ENCODE results near the gene FAM222A. TPM values are rescaled to one million over a fixed set of nuclear protein-coding genes. Genes with fewer than 3 reads are reported as not detected.

FAM222A gene
- total and polyA plus RNA-seq, 2 of the 8 experiments (the other 6 are each of a cell fraction or from before 2014, with no cell fraction given), result 0.94 to 1.1 TPM

DNA sequence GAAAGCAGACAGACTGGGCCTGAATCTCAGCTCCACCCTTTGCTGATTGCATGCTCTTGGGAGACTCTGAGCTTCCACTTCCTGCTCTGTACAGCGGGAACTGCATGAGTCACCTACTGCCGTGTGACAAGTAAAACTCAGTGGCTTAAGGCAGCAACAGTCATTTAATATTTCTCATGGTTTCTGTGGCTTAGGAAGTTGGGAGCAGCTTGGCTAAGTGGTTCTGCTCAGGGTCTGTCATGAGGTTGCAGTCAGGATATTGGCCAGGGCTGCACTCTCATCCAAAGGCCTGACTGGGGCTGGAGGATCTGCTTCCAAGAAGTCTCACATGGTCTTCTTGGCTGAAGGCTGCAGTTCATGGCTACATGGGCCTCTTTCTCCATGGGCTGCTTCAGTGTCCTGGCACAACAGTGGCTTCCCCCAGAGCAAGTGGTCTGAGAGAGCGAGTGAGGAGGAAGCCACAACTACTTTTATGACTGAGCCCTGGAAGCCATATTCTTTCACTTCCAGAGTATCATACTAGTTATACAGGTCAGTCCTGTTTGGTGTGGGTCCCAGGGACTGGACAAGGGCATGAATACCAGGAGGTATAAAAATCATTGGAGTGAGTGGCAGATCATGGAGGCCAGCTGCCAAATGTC is 49.7 kb downstream of the FAM222A start (continued):
- TF ChIP-seq, protein P1, sequence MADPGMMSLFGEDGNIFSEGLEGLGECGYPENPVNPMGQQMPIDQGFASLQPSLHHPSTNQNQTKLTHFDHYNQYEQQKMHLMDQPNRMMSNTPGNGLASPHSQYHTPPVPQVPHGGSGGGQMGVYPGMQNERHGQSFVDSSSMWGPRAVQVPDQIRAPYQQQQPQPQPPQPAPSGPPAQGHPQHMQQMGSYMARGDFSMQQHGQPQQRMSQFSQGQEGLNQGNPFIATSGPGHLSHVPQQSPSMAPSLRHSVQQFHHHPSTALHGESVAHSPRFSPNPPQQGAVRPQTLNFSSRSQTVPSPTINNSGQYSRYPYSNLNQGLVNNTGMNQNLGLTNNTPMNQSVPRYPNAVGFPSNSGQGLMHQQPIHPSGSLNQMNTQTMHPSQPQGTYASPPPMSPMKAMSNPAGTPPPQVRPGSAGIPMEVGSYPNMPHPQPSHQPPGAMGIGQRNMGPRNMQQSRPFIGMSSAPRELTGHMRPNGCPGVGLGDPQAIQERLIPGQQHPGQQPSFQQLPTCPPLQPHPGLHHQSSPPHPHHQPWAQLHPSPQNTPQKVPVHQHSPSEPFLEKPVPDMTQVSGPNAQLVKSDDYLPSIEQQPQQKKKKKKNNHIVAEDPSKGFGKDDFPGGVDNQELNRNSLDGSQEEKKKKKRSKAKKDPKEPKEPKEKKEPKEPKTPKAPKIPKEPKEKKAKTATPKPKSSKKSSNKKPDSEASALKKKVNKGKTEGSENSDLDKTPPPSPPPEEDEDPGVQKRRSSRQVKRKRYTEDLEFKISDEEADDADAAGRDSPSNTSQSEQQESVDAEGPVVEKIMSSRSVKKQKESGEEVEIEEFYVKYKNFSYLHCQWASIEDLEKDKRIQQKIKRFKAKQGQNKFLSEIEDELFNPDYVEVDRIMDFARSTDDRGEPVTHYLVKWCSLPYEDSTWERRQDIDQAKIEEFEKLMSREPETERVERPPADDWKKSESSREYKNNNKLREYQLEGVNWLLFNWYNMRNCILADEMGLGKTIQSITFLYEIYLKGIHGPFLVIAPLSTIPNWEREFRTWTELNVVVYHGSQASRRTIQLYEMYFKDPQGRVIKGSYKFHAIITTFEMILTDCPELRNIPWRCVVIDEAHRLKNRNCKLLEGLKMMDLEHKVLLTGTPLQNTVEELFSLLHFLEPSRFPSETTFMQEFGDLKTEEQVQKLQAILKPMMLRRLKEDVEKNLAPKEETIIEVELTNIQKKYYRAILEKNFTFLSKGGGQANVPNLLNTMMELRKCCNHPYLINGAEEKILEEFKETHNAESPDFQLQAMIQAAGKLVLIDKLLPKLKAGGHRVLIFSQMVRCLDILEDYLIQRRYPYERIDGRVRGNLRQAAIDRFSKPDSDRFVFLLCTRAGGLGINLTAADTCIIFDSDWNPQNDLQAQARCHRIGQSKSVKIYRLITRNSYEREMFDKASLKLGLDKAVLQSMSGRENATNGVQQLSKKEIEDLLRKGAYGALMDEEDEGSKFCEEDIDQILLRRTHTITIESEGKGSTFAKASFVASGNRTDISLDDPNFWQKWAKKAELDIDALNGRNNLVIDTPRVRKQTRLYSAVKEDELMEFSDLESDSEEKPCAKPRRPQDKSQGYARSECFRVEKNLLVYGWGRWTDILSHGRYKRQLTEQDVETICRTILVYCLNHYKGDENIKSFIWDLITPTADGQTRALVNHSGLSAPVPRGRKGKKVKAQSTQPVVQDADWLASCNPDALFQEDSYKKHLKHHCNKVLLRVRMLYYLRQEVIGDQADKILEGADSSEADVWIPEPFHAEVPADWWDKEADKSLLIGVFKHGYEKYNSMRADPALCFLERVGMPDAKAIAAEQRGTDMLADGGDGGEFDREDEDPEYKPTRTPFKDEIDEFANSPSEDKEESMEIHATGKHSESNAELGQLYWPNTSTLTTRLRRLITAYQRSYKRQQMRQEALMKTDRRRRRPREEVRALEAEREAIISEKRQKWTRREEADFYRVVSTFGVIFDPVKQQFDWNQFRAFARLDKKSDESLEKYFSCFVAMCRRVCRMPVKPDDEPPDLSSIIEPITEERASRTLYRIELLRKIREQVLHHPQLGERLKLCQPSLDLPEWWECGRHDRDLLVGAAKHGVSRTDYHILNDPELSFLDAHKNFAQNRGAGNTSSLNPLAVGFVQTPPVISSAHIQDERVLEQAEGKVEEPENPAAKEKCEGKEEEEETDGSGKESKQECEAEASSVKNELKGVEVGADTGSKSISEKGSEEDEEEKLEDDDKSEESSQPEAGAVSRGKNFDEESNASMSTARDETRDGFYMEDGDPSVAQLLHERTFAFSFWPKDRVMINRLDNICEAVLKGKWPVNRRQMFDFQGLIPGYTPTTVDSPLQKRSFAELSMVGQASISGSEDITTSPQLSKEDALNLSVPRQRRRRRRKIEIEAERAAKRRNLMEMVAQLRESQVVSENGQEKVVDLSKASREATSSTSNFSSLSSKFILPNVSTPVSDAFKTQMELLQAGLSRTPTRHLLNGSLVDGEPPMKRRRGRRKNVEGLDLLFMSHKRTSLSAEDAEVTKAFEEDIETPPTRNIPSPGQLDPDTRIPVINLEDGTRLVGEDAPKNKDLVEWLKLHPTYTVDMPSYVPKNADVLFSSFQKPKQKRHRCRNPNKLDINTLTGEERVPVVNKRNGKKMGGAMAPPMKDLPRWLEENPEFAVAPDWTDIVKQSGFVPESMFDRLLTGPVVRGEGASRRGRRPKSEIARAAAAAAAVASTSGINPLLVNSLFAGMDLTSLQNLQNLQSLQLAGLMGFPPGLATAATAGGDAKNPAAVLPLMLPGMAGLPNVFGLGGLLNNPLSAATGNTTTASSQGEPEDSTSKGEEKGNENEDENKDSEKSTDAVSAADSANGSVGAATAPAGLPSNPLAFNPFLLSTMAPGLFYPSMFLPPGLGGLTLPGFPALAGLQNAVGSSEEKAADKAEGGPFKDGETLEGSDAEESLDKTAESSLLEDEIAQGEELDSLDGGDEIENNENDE (IDR thresholded peaks at IDR 0.05; ENCODE audit: insufficient replicate concordance, low read length), result no peak
- TF ChIP-seq KDM1A (IDR thresholded peaks at IDR 0.05; ENCODE audit: borderline replicate concordance, low read length), result no peak
- TF ChIP-seq SUZ12 (IDR thresholded peaks at IDR 0.05; ENCODE audit: low read length), result no peak
- TF ChIP-seq TCF12 (IDR thresholded peaks at IDR 0.05; ENCODE audit: low read depth, low read length), result no peak
- TF ChIP-seq SP4 (IDR thresholded peaks at IDR 0.05; ENCODE audit: low read length), result no peak
- TF ChIP-seq RNF2 (IDR thresholded peaks at IDR 0.05; ENCODE audit: borderline replicate concordance, low read depth, low read length, missing control alignments, poor library complexity, severe bottlenecking), result no peak
- no peak for TF ChIP-seq SP2 (IDR thresholded peaks at IDR 0.05; ENCODE audit: low read length)
